ENCODE data around the gene ST6GALNAC3.

The ST6GALNAC3 gene

DNA sequence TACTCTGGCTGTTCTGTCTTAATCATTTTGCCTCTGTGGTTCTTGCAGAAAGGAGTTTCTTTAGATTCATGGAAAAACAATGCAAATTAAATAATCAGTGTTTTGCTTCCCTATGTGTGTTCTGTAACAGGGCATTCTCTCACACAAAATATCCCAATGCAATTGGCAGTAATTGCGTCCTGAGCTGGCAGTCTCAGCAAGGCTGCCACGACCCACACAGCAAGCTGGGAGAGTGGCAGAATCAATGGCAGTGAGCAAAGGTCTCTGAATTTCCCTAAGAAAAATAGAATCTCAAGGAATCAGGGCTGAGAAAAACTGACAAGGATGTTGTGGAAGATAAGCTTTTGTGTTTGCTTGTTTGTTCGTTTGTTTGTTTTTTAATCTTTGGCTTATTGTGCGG, 594.6 kb downstream of the ST6GALNAC3 start:
- DNase-seq = no peak

DNA sequence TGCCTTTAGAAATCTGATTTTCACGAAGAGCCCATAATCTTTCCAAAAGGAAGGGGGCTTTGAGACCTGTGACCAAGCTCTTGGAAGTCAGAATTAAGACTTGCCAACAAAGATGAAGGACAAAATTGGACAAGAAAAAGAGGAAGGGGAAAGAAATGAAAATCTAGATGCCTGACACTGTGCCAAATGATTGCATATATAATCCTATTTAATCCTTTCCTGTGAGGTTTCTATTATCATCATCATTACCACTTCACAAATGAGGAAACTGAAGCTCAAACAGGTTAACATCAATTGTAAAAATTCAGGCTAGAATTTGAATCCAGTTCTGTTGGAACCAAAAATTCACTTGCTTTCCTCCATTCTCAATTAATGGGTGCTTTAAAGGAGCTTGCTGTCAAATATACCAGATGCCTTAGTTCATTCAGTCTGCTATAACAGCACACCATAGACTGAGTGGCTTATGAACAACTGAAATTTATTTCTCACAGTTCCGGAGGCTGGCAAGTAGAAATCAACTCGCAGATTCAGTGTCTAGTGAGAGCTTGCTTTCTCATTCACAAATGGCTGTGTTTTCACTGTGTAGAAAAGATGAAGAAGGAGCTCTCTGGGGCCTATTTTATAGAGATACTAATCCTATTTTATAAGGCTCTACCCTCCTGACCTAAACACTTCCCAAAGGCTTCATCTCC, 595.2 kb downstream of the ST6GALNAC3 start:
- no peak for DNase-seq

DNA sequence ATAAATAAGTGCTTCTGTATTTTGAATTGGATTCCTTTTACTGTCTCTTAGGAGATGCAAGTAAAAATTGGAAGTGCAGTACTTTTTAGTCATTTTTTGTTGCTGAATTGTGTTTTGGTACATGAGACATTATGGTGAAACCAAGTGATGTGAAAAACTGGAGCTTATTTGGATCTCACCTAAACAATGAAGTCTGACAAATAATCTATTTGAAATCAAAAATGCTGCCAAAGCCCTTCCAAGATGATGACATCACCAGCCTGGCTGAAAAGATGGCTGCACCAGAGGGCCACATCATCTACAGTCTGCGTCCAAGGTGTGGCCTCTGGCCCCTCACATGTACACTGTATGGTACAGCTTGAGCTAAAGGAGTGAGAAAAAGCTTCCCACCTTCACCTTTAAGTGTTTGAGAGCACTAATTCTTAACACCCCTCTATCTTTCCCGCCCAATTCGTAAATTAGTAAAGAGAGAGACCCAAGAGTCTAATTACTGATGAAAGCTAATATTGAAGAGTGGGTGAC, 600.2 kb downstream of the ST6GALNAC3 start:
- DNase-seq = no peak

DNA sequence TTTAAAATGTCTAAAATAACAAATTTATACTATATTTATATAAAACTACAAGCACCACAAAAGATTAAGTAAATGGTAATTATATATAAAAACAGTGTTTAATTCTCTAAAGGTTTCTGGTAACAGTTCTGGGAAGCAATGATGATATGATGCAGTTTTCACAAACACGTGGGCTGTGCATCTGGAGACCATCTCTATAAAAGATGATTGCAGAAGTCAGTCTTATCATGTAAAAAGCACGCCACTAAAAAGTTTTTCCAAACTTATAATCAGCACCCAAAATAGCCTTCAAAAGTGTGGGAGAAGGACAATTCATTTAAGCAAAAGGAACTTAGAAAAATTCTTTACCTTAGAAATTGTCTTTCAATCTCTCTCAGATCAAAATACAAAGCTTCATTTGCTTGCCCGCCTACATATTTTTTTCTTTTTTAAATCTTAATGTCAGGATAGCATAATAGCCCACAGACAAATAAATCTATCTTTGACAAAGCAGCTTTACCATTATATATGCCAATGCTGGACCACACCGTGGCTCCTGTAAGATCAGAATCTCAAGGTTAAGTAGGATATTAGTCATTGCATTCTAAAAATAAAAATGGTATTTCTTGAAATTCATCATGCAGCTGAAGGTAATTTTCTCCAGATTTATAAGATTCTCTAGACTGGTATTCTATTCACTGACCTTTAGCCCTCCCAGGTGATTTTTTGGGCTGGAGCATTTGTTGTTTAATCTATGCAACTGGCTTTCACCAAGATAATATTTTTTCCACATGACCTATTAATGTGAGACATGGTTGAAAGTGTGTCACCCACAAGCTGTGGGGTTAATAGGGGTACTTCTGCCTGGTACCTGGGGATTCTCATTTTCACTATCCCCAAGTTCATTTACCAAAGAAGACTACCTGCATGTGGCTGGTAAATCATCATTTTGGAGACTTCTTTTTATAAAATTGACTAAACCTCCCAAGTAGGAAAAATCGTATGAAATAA, 603.2 kb downstream of the ST6GALNAC3 start:
- DNase-seq = no peak

DNA sequence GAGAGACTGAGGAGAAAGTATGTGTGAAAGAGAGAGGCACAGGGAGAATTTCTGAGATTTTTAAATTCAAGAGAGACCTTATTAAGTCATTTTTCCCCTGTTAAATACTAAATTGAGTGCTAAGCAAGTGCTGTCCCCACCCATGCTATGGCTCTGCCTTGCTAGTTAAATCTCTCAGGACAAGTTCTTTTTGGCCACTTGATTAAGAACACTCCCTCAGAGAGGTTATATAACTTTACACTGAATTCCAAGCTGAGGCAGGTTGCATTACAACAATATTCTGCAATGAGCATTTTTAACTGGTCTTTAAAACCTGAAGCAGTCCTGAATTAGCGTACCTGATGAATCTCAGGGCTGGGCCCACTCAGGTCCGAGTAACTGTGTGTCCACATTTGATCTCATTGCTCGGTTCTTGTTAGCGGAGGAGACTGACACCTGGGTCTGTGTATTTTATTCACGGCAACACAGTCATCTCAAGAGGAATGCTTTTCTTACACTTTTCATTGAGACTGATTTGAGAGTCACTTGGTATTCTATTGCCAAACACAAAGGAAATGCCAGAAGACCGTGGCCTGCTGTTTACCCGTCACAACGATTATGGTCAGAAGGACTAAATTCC, 605.1 kb downstream of the ST6GALNAC3 start:
- DNase-seq = no peak

DNA sequence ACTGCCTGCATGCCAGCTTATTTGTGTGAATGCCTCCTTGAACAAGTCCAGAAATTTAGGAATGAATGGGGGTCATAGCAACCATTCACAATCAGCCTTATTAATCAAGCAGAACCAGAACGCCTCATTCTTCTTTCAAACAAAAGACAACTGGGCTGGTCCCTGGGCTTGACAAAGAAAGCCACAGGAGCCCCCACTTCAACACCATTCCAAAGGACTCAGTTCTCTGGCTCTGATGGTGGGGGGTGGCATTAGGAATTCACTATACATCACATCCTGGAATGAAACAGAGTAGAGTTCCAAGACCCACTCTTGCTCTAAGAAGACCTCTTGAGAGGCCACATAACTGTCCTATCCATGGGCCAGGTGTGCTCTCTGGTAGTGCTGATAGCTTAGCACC, 606.1 kb downstream of the ST6GALNAC3 start:
- DNase-seq = no peak

DNA sequence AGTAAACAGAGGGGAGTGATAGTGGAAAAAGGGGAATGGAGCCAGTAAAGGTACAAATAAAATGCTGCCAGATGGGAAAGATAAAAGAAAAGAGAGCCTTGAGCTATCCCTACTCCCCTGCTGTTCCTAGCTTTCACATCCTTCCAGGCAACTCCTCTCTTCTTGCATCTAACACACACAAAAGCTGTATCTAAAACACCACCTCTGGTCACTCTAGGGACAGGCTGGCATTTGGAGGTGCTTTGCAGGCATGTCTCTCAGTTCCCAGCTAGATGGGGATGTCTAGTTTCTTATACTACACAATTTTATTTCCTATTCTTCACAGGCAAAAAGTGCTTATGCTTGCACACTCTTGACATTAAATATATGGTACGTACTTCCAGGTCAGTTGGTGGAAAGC, 607.6 kb downstream of the ST6GALNAC3 start:
- no peak for DNase-seq

Measured in activated CD8-positive, alpha-beta memory T cell treated with anti-CD3 and anti-CD28 coated beads for 24 hours (primary cell).